Activated naive CD8-positive, alpha-beta T cell treated with anti-CD3 and anti-CD28 coated beads, Interleukin-2, amount 50 U/mL, for 16 hours (primary cell): ENCODE measurements around the gene DEFB108B.
"Not testable (repeated sequence)": the region's sequence is repeated elsewhere in the genome, so short reads cannot be mapped to it uniquely, and the experiment has no call there.

Experiments used
- DNase-seq: peaks from one replicate; pipeline ENCODE4 v3.0.0-alpha.2; 2020; ENCODE audit warnings: low read depth, low spot score

DEFB108B gene

GRCh38 chr11:71813481-71814355 lies 19.3 kb upstream of the DEFB108B start:
- peak; percentile 69 for DNase-seq

- not testable (repeated sequence) for DNase-seq
Observed at GRCh38 chr11:71821539-71821938, 11.5 kb upstream of the DEFB108B start.

GRCh38 chr11:71829247-71829646 lies 3.8 kb upstream of the DEFB108B start:
- DNase-seq: not testable (repeated sequence)

GRCh38 chr11:71829686-71830085 lies 3.3 kb upstream of the DEFB108B start:
- not testable (repeated sequence) for DNase-seq

GRCh38 chr11:71842720-71843119 lies 9.7 kb downstream of the DEFB108B start:
- DNase-seq: not testable (repeated sequence)

GRCh38 chr11:71843355-71843754 lies 10.4 kb downstream of the DEFB108B start:
- DNase-seq: not testable (repeated sequence)

GRCh38 chr11:71843858-71844257 lies 10.9 kb downstream of the DEFB108B start:
- no peak for DNase-seq

GRCh38 chr11:71853895-71854294 lies 20.9 kb downstream of the DEFB108B start:
- not testable (repeated sequence) for DNase-seq

GRCh38 chr11:71855880-71856279 lies 22.9 kb downstream of the DEFB108B start:
- not testable (repeated sequence) for DNase-seq

GRCh38 chr11:71860835-71861234 lies 27.8 kb downstream of the DEFB108B start:
- DNase-seq: not testable (repeated sequence)

GRCh38 chr11:71863978-71864627 lies 31.1 kb downstream of the DEFB108B start:
- not testable (repeated sequence) for DNase-seq

GRCh38 chr11:71867209-71867608 lies 34.2 kb downstream of the DEFB108B start:
- not testable (repeated sequence) for DNase-seq

GRCh38 chr11:71869931-71870330 lies 36.9 kb downstream of the DEFB108B start:
- not testable (repeated sequence) for DNase-seq

- not testable (repeated sequence) for DNase-seq
Observed at GRCh38 chr11:71870661-71871060, 37.7 kb downstream of the DEFB108B start.

- DNase-seq: not testable (repeated sequence)
Observed at GRCh38 chr11:71876262-71876661, 43.3 kb downstream of the DEFB108B start.

GRCh38 chr11:71878059-71878458 lies 45.1 kb downstream of the DEFB108B start, which contains the start of gene DEFB131B:
DEFB131B (plus strand) TSS chr11:71878453; CDS start chr11:71878453, 0 bp downstream.
- not testable (repeated sequence) for DNase-seq

- DNase-seq: not testable (repeated sequence)
Observed at GRCh38 chr11:71885806-71886205, 52.8 kb downstream of the DEFB108B start.
